ENCODE results near the gene DLGAP3.

Gene DLGAP3

DNA sequence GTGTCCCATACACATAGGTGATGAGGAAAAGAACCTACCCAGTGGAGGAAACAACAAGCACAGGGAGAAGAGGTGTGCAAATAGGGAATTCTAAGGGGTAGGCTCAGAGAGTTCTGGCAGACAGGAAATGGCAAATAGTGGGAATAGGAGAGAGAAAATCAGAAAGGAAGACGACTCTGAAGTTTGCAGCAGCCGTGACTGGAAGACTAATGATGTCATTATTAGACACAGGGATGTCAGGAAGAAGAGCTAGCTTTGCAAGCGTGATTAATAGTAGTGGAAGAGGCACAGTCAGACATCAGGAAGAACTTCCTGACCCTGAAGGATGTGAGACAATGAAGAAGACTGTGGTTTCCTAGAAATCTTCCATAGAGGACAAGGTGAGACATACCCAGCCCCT lies 21.1 kb downstream of the DLGAP3 start:
- peaks cover 3% of the 10 kb centered on the region; the same call in 1 of the 2 replicates for H4K20me1 ChIP-seq (ENCODE audit: insufficient read depth, low read length)
- no peak for DNase-seq
- no peaks in the 10 kb centered on the region for H3K36me3 ChIP-seq (ENCODE audit: insufficient read depth, low read length)
- H3K9me3 ChIP-seq (ENCODE audit: insufficient read depth, low read length, severe bottlenecking), result no peaks in the 10 kb centered on the region
- H3K9ac ChIP-seq (ENCODE audit: low read depth, low read length), result no peak overlapping the region
- H3K4me1 ChIP-seq (ENCODE audit: insufficient read depth, low read length), result no peaks in the 10 kb centered on the region
- TF ChIP-seq, protein P1, sequence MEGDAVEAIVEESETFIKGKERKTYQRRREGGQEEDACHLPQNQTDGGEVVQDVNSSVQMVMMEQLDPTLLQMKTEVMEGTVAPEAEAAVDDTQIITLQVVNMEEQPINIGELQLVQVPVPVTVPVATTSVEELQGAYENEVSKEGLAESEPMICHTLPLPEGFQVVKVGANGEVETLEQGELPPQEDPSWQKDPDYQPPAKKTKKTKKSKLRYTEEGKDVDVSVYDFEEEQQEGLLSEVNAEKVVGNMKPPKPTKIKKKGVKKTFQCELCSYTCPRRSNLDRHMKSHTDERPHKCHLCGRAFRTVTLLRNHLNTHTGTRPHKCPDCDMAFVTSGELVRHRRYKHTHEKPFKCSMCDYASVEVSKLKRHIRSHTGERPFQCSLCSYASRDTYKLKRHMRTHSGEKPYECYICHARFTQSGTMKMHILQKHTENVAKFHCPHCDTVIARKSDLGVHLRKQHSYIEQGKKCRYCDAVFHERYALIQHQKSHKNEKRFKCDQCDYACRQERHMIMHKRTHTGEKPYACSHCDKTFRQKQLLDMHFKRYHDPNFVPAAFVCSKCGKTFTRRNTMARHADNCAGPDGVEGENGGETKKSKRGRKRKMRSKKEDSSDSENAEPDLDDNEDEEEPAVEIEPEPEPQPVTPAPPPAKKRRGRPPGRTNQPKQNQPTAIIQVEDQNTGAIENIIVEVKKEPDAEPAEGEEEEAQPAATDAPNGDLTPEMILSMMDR (IDR thresholded peaks at IDR 0.05; ENCODE audit: borderline replicate concordance, extremely low read depth, low read length, poor library complexity, severe bottlenecking), result no peak
- no peak for TF ChIP-seq EZH2 (IDR thresholded peaks at IDR 0.05; ENCODE audit: borderline replicate concordance, low read depth, low read length, severe bottlenecking)
- no peak overlapping the region for H3K4me2 ChIP-seq (ENCODE audit: insufficient read depth, low read length)
- no peak overlapping the region for H2AFZ ChIP-seq (ENCODE audit: low read depth, low read length)
- H3K4me3 ChIP-seq (ENCODE audit: low read depth in 1 of 2, low read length in 2 of 2), result no peak overlapping the region
- H3K27me3 ChIP-seq (ENCODE audit: insufficient read depth, low read length, poor library complexity), result no peaks in the 10 kb centered on the region
- H3K79me2 ChIP-seq (ENCODE audit: insufficient read depth, low read length), result no peaks in the 10 kb centered on the region
- no peak for ATAC-seq (ENCODE audit: insufficient read depth, low read depth)
- no peak overlapping the region for H3K27ac ChIP-seq (ENCODE audit: low read length)

DNA sequence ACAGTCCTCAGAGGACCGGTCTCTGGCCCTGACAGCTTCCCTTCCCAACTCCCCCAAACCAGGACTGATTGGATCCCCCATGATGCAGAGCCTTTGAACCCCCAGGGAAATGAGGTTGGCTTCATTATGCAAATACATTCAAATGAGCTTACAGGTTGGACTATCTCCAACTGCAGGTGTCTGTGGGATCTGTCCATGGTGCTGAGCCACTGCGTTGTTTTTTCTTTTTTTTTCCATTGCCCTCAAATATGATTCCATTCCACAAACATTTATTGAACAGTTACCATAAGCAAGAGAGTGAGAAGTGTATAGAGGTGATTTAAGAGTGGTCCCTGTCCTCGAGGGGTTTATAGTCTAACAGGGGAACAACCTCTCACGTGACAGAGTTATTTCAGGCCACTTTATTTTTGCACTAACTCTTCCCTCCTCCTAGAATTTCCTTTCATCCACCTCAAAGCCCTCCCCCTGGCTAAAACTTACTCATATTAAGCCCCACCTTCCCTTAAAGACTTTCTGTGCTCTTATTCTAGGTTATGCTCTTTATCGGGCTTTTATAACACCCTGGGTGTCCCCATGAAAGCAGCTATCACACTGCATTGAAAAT lies 21.9 kb downstream of the DLGAP3 start:
- Histone ChIP-seq H3K9ac (ENCODE audit: low read depth, low read length) (no peak overlapping the region), H3K4me3 (ENCODE audit: low read depth in 1 of 2, low read length in 2 of 2) (no peak overlapping the region), H3K79me2 (ENCODE audit: insufficient read depth, low read length) (no peaks in the 10 kb centered on the region), H3K9me3 (ENCODE audit: insufficient read depth, low read length, severe bottlenecking) (no peaks in the 10 kb centered on the region), H3K4me2 (ENCODE audit: insufficient read depth, low read length) (no peak overlapping the region), H4K20me1 (ENCODE audit: insufficient read depth, low read length) (peaks cover 3% of the 10 kb centered on the region; the same call in 1 of the 2 replicates), H3K36me3 (ENCODE audit: insufficient read depth, low read length) (no peaks in the 10 kb centered on the region), H3K27ac (ENCODE audit: low read length) (no peak overlapping the region), H3K4me1 (ENCODE audit: insufficient read depth, low read length) (no peaks in the 10 kb centered on the region), H2AFZ (ENCODE audit: low read depth, low read length) (no peak overlapping the region), H3K27me3 (ENCODE audit: insufficient read depth, low read length, poor library complexity) (peaks cover 2% of the 10 kb centered on the region)
- TF ChIP-seq, protein P1 (IDR thresholded peaks at IDR 0.05; ENCODE audit: borderline replicate concordance, extremely low read depth, low read length, poor library complexity, severe bottlenecking), result no peak
- TF ChIP-seq EZH2 (IDR thresholded peaks at IDR 0.05; ENCODE audit: borderline replicate concordance, low read depth, low read length, severe bottlenecking), result no peak
- DNase-seq (peak; percentile 16), ATAC-seq (ENCODE audit: insufficient read depth, low read depth) (no peak)

DNA sequence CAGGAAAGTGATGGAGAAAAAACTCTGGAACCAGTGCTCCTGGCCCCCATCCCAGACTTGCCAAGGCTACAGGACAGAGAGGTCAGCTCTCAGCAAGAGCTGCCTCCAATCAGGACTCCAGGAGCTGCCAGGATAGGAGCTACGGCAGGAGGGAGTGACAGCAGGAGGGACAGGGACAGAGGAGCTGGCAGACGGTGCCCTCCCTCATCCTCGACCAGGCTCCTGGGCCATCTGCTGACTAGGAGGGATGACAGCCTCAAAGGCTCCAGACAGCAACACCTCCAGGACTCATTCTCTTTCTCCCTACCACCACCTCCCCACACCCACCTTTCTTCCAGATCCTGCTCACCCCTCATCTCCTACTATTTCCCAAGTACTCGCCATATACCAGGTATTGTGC lies 22.7 kb downstream of the DLGAP3 start:
- ATAC-seq (ENCODE audit: insufficient read depth, low read depth) (no peak), DNase-seq (no peak)
- Histone ChIP-seq H3K27me3 (ENCODE audit: insufficient read depth, low read length, poor library complexity) (peaks cover 4% of the 10 kb centered on the region), H3K9ac (ENCODE audit: low read depth, low read length) (no peak overlapping the region), H2AFZ (ENCODE audit: low read depth, low read length) (no peak overlapping the region), H3K79me2 (ENCODE audit: insufficient read depth, low read length) (no peaks in the 10 kb centered on the region), H3K9me3 (ENCODE audit: insufficient read depth, low read length, severe bottlenecking) (no peaks in the 10 kb centered on the region), H3K4me2 (ENCODE audit: insufficient read depth, low read length) (no peak overlapping the region), H3K4me1 (ENCODE audit: insufficient read depth, low read length) (no peaks in the 10 kb centered on the region), H3K4me3 (ENCODE audit: low read depth in 1 of 2, low read length in 2 of 2) (no peak overlapping the region), H3K36me3 (ENCODE audit: insufficient read depth, low read length) (no peaks in the 10 kb centered on the region), H3K27ac (ENCODE audit: low read length) (no peak overlapping the region), H4K20me1 (ENCODE audit: insufficient read depth, low read length) (peaks cover 3% of the 10 kb centered on the region; the same call in 1 of the 2 replicates)
- TF ChIP-seq, protein P1 (IDR thresholded peaks at IDR 0.05; ENCODE audit: borderline replicate concordance, extremely low read depth, low read length, poor library complexity, severe bottlenecking), result no peak
- TF ChIP-seq EZH2 (IDR thresholded peaks at IDR 0.05; ENCODE audit: borderline replicate concordance, low read depth, low read length, severe bottlenecking), result no peak
